H1 (cell line): ENCODE measurements around the gene SHOX. TPM values are rescaled to one million over a fixed set of nuclear protein-coding genes. Genes with fewer than 3 reads are reported as not detected.

Experiments
- CTCF ChIA-PET: fragments of 300-600 bp; sonication (Branson Sonifier 250); formaldehyde crosslinking; loops from one replicate; lab custom pipeline; 2021; ENCODE audit not compliant: partially characterized antibody; lab: Charles Lee
- POLR2A ChIA-PET: fragments of 300-600 bp; sonication (Branson Sonifier 250); formaldehyde crosslinking; loops from one replicate; lab custom pipeline; 2021; ENCODE audit warnings: inconsistent platforms; ENCODE audit not compliant: partially characterized antibody; lab: Charles Lee
- DNase-seq, 2 experiments: peaks; one replicate each; pipeline versions ENCODE4 v3.0.0 to v3.0.0-alpha.2; 2010 to 2022; ENCODE audit warnings: low spot score in 2 of 2, low read depth in 1 of 2, mixed read lengths in 1 of 2
- FAIRE-seq: peaks from 2 replicates; lab custom pipeline; 2011; peaks lifted over from hg19 to GRCh38; lab: Jason Lieb, UNC
- H2AFZ ChIP-seq: 2 replicates; pipeline ENCODE4 v1.8.1; 2012; ENCODE audit warnings: low read length, inconsistent platforms
- H2AK5ac ChIP-seq: 2 replicates; pipeline ENCODE4 v1.6.1; 2013; ENCODE audit warnings: low read depth, low read length
- H2BK120ac ChIP-seq: replicated peaks from 2 replicates; pipeline ENCODE3; 2013; ENCODE audit warnings: low read depth, low read length, inconsistent platforms
- H2BK12ac ChIP-seq: 2 replicates; pipeline ENCODE4 v1.6.1; 2013; ENCODE audit warnings: low read depth, low read length
- H2BK15ac ChIP-seq: 2 replicates; pipeline ENCODE4 v1.6.1; 2013; ENCODE audit warnings: low read length
- H2BK20ac ChIP-seq: 2 replicates; pipeline ENCODE4 v1.6.1; 2013; ENCODE audit warnings: low read length
- H2BK5ac ChIP-seq: 2 replicates; pipeline ENCODE4 v1.6.1; 2013; ENCODE audit warnings: low read depth, low read length
- H3K14ac ChIP-seq: 2 replicates; pipeline ENCODE4 v1.6.1; 2013; ENCODE audit warnings: inconsistent platforms; ENCODE audit not compliant: insufficient read length
- H3K18ac ChIP-seq: 2 replicates; pipeline ENCODE4 v1.6.1; 2013; ENCODE audit warnings: low read length; ENCODE audit errors: extremely low read depth
- H3K23ac ChIP-seq: 2 replicates; pipeline ENCODE4 v1.6.1; 2013; ENCODE audit warnings: inconsistent platforms; ENCODE audit not compliant: insufficient read length
- H3K23me2 ChIP-seq: 2 replicates; pipeline ENCODE4 v1.6.1; 2013; ENCODE audit warnings: low read depth, low read length
- H3K27ac ChIP-seq: 2 replicates; pipeline ENCODE4 v1.6.1; 2011; ENCODE audit warnings: low read depth, low read length, inconsistent platforms
- H3K27me3 ChIP-seq, 4 experiments: replicated peaks in 1 of 4; 1 replicate in 1 of 4; 2 replicates in 3 of 4; pipeline versions ENCODE4 v1.6.1 to v1.8.1; 2011 to 2013; ENCODE audit warnings: low read length in 3 of 4, mild to moderate bottlenecking in 3 of 4, inconsistent platforms in 2 of 4, mixed read lengths in 2 of 4, moderate library complexity in 1 of 4; ENCODE audit not compliant: control insufficient read depth in 3 of 4, insufficient read depth in 3 of 4; ENCODE audit errors: extremely low read depth in 1 of 4
- H3K36me3 ChIP-seq, 4 experiments: 2 replicates each; pipeline versions ENCODE4 v1.6.1 to v1.8.1; 2011 to 2013; ENCODE audit warnings: mild to moderate bottlenecking in 4 of 4, low read length in 3 of 4, moderate library complexity in 2 of 4, control low read depth in 1 of 4, inconsistent platforms in 1 of 4; ENCODE audit not compliant: insufficient read depth in 4 of 4, control insufficient read depth in 2 of 4
- H3K4ac ChIP-seq: replicated peaks from 2 replicates; pipeline ENCODE3; 2013; ENCODE audit warnings: low read length, low read depth, mixed read lengths, inconsistent platforms; ENCODE audit not compliant: insufficient read length
- H3K4me1 ChIP-seq, 4 experiments: replicated peaks in 1 of 4; 1 replicate in 1 of 4; 2 replicates in 3 of 4; pipeline versions ENCODE4 v1.6.1 to v1.8.1; 2011 to 2013; ENCODE audit warnings: low read length in 3 of 4, inconsistent platforms in 2 of 4, mixed read lengths in 1 of 4; ENCODE audit not compliant: insufficient read depth in 4 of 4, control insufficient read depth in 3 of 4
- H3K4me2 ChIP-seq, 2 experiments: 2 replicates each; pipeline versions ENCODE4 v1.6.1 to v1.8.1; 2011 to 2013; ENCODE audit warnings: low read depth in 2 of 2, low read length in 2 of 2, control low read depth in 1 of 2, inconsistent platforms in 1 of 2, mild to moderate bottlenecking in 1 of 2; ENCODE audit not compliant: insufficient read depth in 1 of 2
- H3K4me3 ChIP-seq, 4 experiments: fragments of 200-600, 300-600 bp in 1 of 4; sonication (generic), shearing (Covaris generic), sonication (Bioruptor Twin) in 1 of 4; 2 replicates each; pipeline versions ENCODE4 v1.5.1 to v1.8.1; 2011 to 2016; ENCODE audit warnings: low read length in 4 of 4, low read depth in 3 of 4, control low read depth in 2 of 4, inconsistent platforms in 2 of 4, mild to moderate bottlenecking in 2 of 4, mixed read lengths in 1 of 4, moderate library complexity in 1 of 4; ENCODE audit not compliant: insufficient read depth in 2 of 4; ENCODE audit errors: extremely low read depth in 1 of 4
- H3K56ac ChIP-seq: replicated peaks from 2 replicates; pipeline ENCODE3; 2013; ENCODE audit warnings: low read depth, mild to moderate bottlenecking, mixed read lengths, low read length, inconsistent platforms; ENCODE audit not compliant: insufficient read length
- H3K79me1 ChIP-seq: 2 replicates; pipeline ENCODE4 v1.6.1; 2013; ENCODE audit warnings: low read depth, low read length, control low read depth
- H3K79me2 ChIP-seq, 2 experiments: 2 replicates each; pipeline versions ENCODE4 v1.6.1 to v1.8.1; 2012 to 2013; ENCODE audit warnings: low read length in 2 of 2, mild to moderate bottlenecking in 2 of 2, inconsistent platforms in 1 of 2; ENCODE audit not compliant: insufficient read depth in 2 of 2, control insufficient read depth in 1 of 2
- H3K9ac ChIP-seq, 4 experiments: replicated peaks in 1 of 4; 1 replicate in 1 of 4; 2 replicates in 3 of 4; pipeline versions ENCODE4 v1.6.1 to v1.8.1; 2011 to 2013; ENCODE audit warnings: low read depth in 3 of 4, low read length in 3 of 4, control low read depth in 2 of 4, mild to moderate bottlenecking in 2 of 4, moderate library complexity in 2 of 4, inconsistent platforms in 1 of 4; ENCODE audit errors: extremely low read depth in 1 of 4
- H3K9me3 ChIP-seq, 2 experiments: 2 replicates each; pipeline versions ENCODE4 v1.6.1 to v1.8.1; 2012 to 2013; ENCODE audit warnings: mild to moderate bottlenecking in 2 of 2, moderate library complexity in 2 of 2, control low read depth in 1 of 2, inconsistent platforms in 1 of 2, low read depth in 1 of 2, low read length in 1 of 2, mixed read lengths in 1 of 2; ENCODE audit not compliant: insufficient read depth in 2 of 2
- H4K20me1 ChIP-seq, 2 experiments: replicated peaks in 1 of 2; 2 replicates each; pipeline versions ENCODE3 to v1.8.1; 2011 to 2013; ENCODE audit warnings: inconsistent platforms in 2 of 2, low read length in 2 of 2, mild to moderate bottlenecking in 1 of 2; ENCODE audit not compliant: insufficient read depth in 2 of 2, control insufficient read depth in 1 of 2
- H4K5ac ChIP-seq: 2 replicates; pipeline ENCODE4 v1.6.1; 2013; ENCODE audit warnings: low read length, low read depth, mixed read lengths, inconsistent platforms; ENCODE audit not compliant: insufficient read length
- H4K8ac ChIP-seq: 2 replicates; pipeline ENCODE4 v1.8.0; 2013; ENCODE audit warnings: mild to moderate bottlenecking, moderate library complexity, low read length, inconsistent platforms; ENCODE audit not compliant: insufficient read depth; ENCODE audit errors: extremely low read depth
- H4K91ac ChIP-seq: replicated peaks from 2 replicates; pipeline ENCODE3; 2013; ENCODE audit warnings: low read length, mixed read lengths, inconsistent platforms; ENCODE audit not compliant: insufficient read length
- ASH2L ChIP-seq: fragments of 200-600, 300-600 bp; sonication (generic); IDR thresholded peaks from one replicate; pipeline ENCODE4 v1.7.1; 2017; ENCODE audit warnings: low read length
- BRCA1 ChIP-seq: IDR thresholded peaks from 2 replicates; pipeline ENCODE4 v1.6.1; 2012; ENCODE audit warnings: low read depth, low read length, improper control_type of control experiment
- CEBPB ChIP-seq: IDR thresholded peaks from 2 replicates; pipeline ENCODE4 v1.6.1; 2012; ENCODE audit warnings: low read depth, low read length
- CHD1 ChIP-seq: IDR thresholded peaks from 2 replicates; pipeline ENCODE4 v1.6.1; 2012; ENCODE audit warnings: low read depth, low read length, improper control_type of control experiment
- CHD2 ChIP-seq: IDR thresholded peaks from 2 replicates; pipeline ENCODE4 v1.6.1; 2012; ENCODE audit warnings: low read length, improper control_type of control experiment
- CTBP2 ChIP-seq: IDR thresholded peaks from 2 replicates; pipeline ENCODE4 v1.7.0; 2011; ENCODE audit warnings: borderline replicate concordance, mild to moderate bottlenecking, moderate library complexity, mixed read lengths, low read length; ENCODE audit not compliant: insufficient read depth, insufficient read length
- EP300 ChIP-seq, 2 experiments: IDR thresholded peaks; 1 replicate in 1 of 2; 2 replicates in 1 of 2; pipeline ENCODE4 v1.6.1; 2011 to 2012; ENCODE audit warnings: low read depth in 2 of 2, low read length in 2 of 2, mild to moderate bottlenecking in 2 of 2, borderline replicate concordance in 1 of 2, inconsistent platforms in 1 of 2, moderate library complexity in 1 of 2
- HDAC2 ChIP-seq, 2 experiments: fragments of 300-600 bp in 1 of 2; sonication (generic) in 1 of 2; IDR thresholded peaks; 2 replicates each; pipeline ENCODE4 v1.6.1; 2011 to 2012; ENCODE audit warnings: low read depth in 2 of 2, low read length in 2 of 2, mild to moderate bottlenecking in 2 of 2, moderate library complexity in 2 of 2, borderline replicate concordance in 1 of 2, inconsistent platforms in 1 of 2
- JUN ChIP-seq: IDR thresholded peaks from 2 replicates; pipeline ENCODE4 v1.6.1; 2011; ENCODE audit warnings: low read depth, mild to moderate bottlenecking, improper control_type of control experiment, low read length
- NRF1 ChIP-seq: IDR thresholded peaks from 2 replicates; pipeline ENCODE4 v1.6.1; 2011; ENCODE audit warnings: mild to moderate bottlenecking, low read depth, low read length, improper control_type of control experiment
- POU5F1 ChIP-seq: IDR thresholded peaks from 2 replicates; pipeline ENCODE4 v1.6.1; 2011; ENCODE audit warnings: low read depth, mild to moderate bottlenecking, low read length, moderate library complexity
- SIRT6 ChIP-seq: IDR thresholded peaks from one replicate; pipeline ENCODE4 v1.7.1; 2012; ENCODE audit warnings: low read length, inconsistent platforms
- SP4 ChIP-seq: IDR thresholded peaks from 2 replicates; pipeline ENCODE4 v1.6.1; 2012; ENCODE audit warnings: low read length, inconsistent platforms
- TCF12 ChIP-seq: IDR thresholded peaks from 2 replicates; pipeline ENCODE4 v1.6.1; 2011; ENCODE audit warnings: low read depth, mild to moderate bottlenecking, low read length
- WGBS, 2 experiments: shearing (Covaris generic) in 1 of 2; methylation state at CpG; one replicate each; pipeline versions ENCODE4 v1.1.6 to v1.1.7; 2013 to 2015; ENCODE audit warnings: low lambda C conversion rate in 2 of 2, mixed read lengths in 2 of 2, inconsistent platforms in 1 of 2, low coverage in 1 of 2, missing lambda C conversion rate in 1 of 2; ENCODE audit not compliant: insufficient replicate concordance in 2 of 2, insufficient coverage in 1 of 2, insufficient read length in 1 of 2; ENCODE audit errors: extremely low coverage in 1 of 2, missing lambda C conversion rate in 1 of 2; 5-methylcytosine and 5-hydroxymethylcytosine counted together
- polyA plus RNA-seq, 7 experiments: library from polyadenylated mRNA; depleted of rRNA in 3 of 7; stranded (reverse) in 5 of 7; unstranded in 2 of 7; fragments of >200 nt in 5 of 7; fragments of 200-250 nt in 2 of 7; gene quantifications; 1 replicate in 5 of 7; 2 replicates in 1 of 7; 4 replicates in 1 of 7; pipeline versions ENCODE4 v1.2.1 to v1.2.3, GENCODE V29; 2011 to 2013; ENCODE audit warnings: missing spikeins in 2 of 7, mixed read lengths in 2 of 7
- total RNA-seq: library from RNA; stranded (reverse); fragmentation: NEBNext Ultra II Directional; extraction: Animal tissue kit (Norgen Biotek cat#: 25700); gene quantifications from 2 replicates; pipeline ENCODE4 v1.2.1, GENCODE V29; 2021
- TF ChIP-seq, protein P1 (sequence below): IDR thresholded peaks from 2 replicates; pipeline ENCODE4 v1.6.1; 2011; ENCODE audit warnings: low read length, improper control_type of control experiment

The SHOX gene
- total and polyA plus RNA-seq, 2 of the 8 experiments (the other 6 are each of a cell fraction or from before 2014, with no cell fraction given), result 0.05 to 0.15 TPM

GRCh38 chrX:681989-682388 lies 51.4 kb downstream of the SHOX start:
- no peak overlapping the region for H2AFZ ChIP-seq
- H3K27me3 ChIP-seq, result no peaks in the 10 kb centered on the region
- ChIA-PET POLR2A (no interaction called here), CTCF (no interaction called here)
- H4K20me1 ChIP-seq, result peaks cover 0 to 4% of the 10 kb centered on the region in 2 experiments
- FAIRE-seq (no peak), DNase-seq (no peak)
- no peak overlapping the region for H3K4ac ChIP-seq
- H3K79me1 ChIP-seq, result no peaks in the 10 kb centered on the region
- no peak overlapping the region for H3K23ac ChIP-seq
- peaks cover 0 to 4% (median 3%) of the 10 kb centered on the region in 4 experiments; a peak in 4 of 7 replicates for H3K4me1 ChIP-seq
- H3K36me3 ChIP-seq, result no peaks in the 10 kb centered on the region
- no peak overlapping the region for H2BK120ac ChIP-seq
- no peaks in the 10 kb centered on the region for H3K79me2 ChIP-seq
- H4K8ac ChIP-seq, result no peak overlapping the region
- no peak overlapping the region for H3K4me2 ChIP-seq
- WGBS, 2 experiments, result 81% methylated on average over 3 of the region's 3 CpGs; no CpG with 5 or more reads in 1 of the 2 experiments
- no peak overlapping the region for H4K91ac ChIP-seq
- no peak overlapping the region for H2BK15ac ChIP-seq
- no peak overlapping the region for H3K9ac ChIP-seq
- no peak overlapping the region for H3K27ac ChIP-seq
- no peak overlapping the region for H2BK12ac ChIP-seq
- no peaks in the 10 kb centered on the region for H3K23me2 ChIP-seq
- no peak overlapping the region for H2AK5ac ChIP-seq
- no peak overlapping the region for H3K14ac ChIP-seq
- no peak overlapping the region for H3K56ac ChIP-seq
- H3K4me3 ChIP-seq, result no peak overlapping the region
- no peak overlapping the region for H4K5ac ChIP-seq
- H3K9me3 ChIP-seq, result no peaks in the 10 kb centered on the region; a peak in 1 of 4 replicates
- H2BK5ac ChIP-seq, result no peak overlapping the region
- no peak overlapping the region for H3K18ac ChIP-seq
- H2BK20ac ChIP-seq, result no peak overlapping the region
- TF ChIP-seq HDAC2 (IDR thresholded peaks at IDR 0.05; ENCODE audit: borderline replicate concordance in 1 of 2, low read depth in 2 of 2, low read length in 2 of 2), result no peak
- TF ChIP-seq TCF12, result no peak
- no peak for TF ChIP-seq BRCA1
- no peak for TF ChIP-seq SIRT6
- TF ChIP-seq CHD1, result no peak
- no peak for TF ChIP-seq ASH2L
- TF ChIP-seq POU5F1, result no peak
- TF ChIP-seq JUN, result no peak
- TF ChIP-seq NRF1, result no peak
- TF ChIP-seq SP4, result no peak
- no peak for TF ChIP-seq CHD2
- no peak for TF ChIP-seq CTBP2
- no peak for TF ChIP-seq CEBPB
- TF ChIP-seq, protein P1, sequence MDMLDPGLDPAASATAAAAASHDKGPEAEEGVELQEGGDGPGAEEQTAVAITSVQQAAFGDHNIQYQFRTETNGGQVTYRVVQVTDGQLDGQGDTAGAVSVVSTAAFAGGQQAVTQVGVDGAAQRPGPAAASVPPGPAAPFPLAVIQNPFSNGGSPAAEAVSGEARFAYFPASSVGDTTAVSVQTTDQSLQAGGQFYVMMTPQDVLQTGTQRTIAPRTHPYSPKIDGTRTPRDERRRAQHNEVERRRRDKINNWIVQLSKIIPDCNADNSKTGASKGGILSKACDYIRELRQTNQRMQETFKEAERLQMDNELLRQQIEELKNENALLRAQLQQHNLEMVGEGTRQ, result no peak
- no peak for TF ChIP-seq EP300 (IDR thresholded peaks at IDR 0.05; ENCODE audit: borderline replicate concordance in 1 of 2, low read depth in 2 of 2, low read length in 2 of 2)
